ENCODE measurements around the gene TAAR8.

Gene TAAR8

GRCh38 chr6:132552372-132552771 lies at the start of gene TAAR8:
TSS of gene TAAR8 (plus strand) at chr6:132552672. CDS start at chr6:132552693, 21 bp downstream.
- TF ChIP-seq CTCF (IDR thresholded peaks at IDR 0.05; ENCODE audit: low read depth, low read length, missing control alignments), result no peak
- no peak within 1 kb of the TSS for H3K4me3 ChIP-seq (ENCODE audit: low read depth, low read length)
- DNase-seq (ENCODE audit: low read depth), result no peak

GRCh38 chr6:132504757-132505156 lies 47.7 kb upstream of the TAAR8 start:
- no peak for DNase-seq (ENCODE audit: low read depth)
- TF ChIP-seq CTCF (IDR thresholded peaks at IDR 0.05; ENCODE audit: low read depth, low read length, missing control alignments), result no peak
- H3K4me3 ChIP-seq (ENCODE audit: low read depth, low read length), result no peak overlapping the region

- DNase-seq (ENCODE audit: low read depth), result no peak
- no peak for TF ChIP-seq CTCF (IDR thresholded peaks at IDR 0.05; ENCODE audit: low read depth, low read length, missing control alignments)
- no peak overlapping the region for H3K4me3 ChIP-seq (ENCODE audit: low read depth, low read length)
Measured at GRCh38 chr6:132505158-132505557, 47.3 kb upstream of the TAAR8 start.

- TF ChIP-seq CTCF (IDR thresholded peaks at IDR 0.05; ENCODE audit: low read depth, low read length, missing control alignments), result no peak
- DNase-seq (ENCODE audit: low read depth), result no peak
- no peak overlapping the region for H3K4me3 ChIP-seq (ENCODE audit: low read depth, low read length)
Measured at GRCh38 chr6:132506461-132506860, 46.0 kb upstream of the TAAR8 start.

DNA sequence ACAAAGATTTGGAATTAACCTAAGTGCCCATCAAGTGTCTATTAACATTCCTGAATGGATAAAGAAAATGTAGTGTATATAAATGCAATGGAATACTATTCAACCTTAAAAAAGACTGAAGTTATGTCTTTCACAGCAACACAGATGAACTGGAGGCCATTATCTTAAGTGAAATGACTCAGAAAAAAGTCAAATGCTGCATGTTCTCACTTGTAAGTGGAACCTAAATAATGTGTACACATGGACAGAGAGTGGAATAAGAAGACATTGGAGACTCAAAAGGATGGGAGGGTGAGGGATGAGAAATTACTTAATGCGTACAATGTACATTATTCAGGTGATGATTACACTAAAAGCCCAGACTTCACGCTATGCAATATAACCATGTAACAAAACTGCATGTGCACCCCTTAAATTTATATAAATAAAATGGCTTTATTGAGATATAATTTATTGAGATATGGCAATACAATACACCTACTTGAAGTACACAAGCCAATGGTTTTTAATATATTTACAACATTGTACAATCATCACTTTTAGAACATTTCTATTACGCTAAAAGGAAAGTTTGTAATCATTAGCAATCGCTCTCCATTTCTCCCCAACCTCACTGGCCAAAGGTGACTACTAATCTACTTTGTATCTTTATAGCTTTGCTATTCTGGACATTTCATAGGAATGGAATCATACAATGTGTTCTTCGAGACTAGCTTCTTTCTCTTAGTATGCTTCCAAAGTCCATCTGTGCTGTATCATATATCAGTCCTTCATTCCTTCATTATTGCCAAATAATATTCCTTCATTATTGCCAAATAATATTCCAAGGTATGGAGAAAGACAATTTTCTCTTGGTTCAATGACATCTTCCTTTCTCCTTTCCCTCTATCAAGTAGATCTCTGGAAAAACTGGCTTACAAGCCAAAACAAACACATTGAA lies 45.3 kb upstream of the TAAR8 start:
- no peak overlapping the region for H3K4me3 ChIP-seq (ENCODE audit: low read depth, low read length)
- no peak for TF ChIP-seq CTCF (IDR thresholded peaks at IDR 0.05; ENCODE audit: low read depth, low read length, missing control alignments)
- DNase-seq (ENCODE audit: low read depth), result no peak

DNA sequence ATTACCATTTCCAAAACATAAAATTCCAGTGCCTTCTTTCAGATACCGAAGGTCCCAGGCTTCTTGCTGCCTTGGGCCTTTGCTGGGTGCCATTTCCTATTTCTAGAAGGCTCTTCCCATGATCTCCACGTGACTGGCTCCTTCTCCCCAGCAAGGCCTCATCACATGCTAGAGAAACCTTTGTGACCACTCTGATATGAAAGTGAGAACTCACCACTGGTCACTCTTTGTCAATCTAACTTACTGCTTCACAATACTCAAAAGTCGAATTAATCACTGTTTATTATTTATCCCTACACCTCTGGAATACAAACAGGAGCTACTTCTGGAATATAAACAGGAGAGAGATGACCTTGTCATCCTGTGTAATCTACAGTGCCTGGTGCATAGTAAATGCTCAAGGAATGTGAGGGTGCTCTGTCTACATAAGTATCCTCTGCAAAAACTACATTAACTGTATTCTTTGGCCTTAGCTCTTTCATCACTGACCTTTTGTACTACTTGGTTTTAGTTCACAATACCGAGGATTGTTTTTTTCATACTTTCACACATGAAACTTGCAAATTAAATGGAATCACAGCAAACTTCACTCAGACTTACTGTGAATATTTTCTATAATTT lies 41.2 kb upstream of the TAAR8 start:
- TF ChIP-seq CTCF (IDR thresholded peaks at IDR 0.05; ENCODE audit: low read depth, low read length, missing control alignments), result no peak
- peak overlapping the region; percentile 96 for H3K4me3 ChIP-seq (ENCODE audit: low read depth, low read length)
- no peak for DNase-seq (ENCODE audit: low read depth)

All from GM12864 (cell line).